Ishikawa (cell line): ENCODE data around the gene SMARCA4.

Experiments
- CEBPB ChIP-seq: IDR thresholded peaks from 2 replicates; pipeline ENCODE4 v1.6.1; 2012
- CREB1 ChIP-seq: IDR thresholded peaks from 2 replicates; pipeline ENCODE4 v1.6.1; 2012; ENCODE audit warnings: low read depth
- EGR1 ChIP-seq: IDR thresholded peaks from 2 replicates; pipeline ENCODE4 v1.6.1; 2012
- EP300 ChIP-seq: IDR thresholded peaks from 2 replicates; pipeline ENCODE4 v1.6.1; 2012; ENCODE audit warnings: borderline replicate concordance
- FOXM1 ChIP-seq: IDR thresholded peaks from 2 replicates; pipeline ENCODE4 v1.6.1; 2012; ENCODE audit warnings: low read depth, borderline replicate concordance
- MAX ChIP-seq: IDR thresholded peaks from 2 replicates; pipeline ENCODE4 v1.6.1; 2012
- NFIC ChIP-seq: IDR thresholded peaks from 2 replicates; pipeline ENCODE4 v1.6.1; 2012
- RAD21 ChIP-seq: IDR thresholded peaks from 2 replicates; pipeline ENCODE4 v1.6.1; 2012; ENCODE audit warnings: low read depth
- REST ChIP-seq: IDR thresholded peaks from 2 replicates; pipeline ENCODE4 v1.6.1; 2012; ENCODE audit warnings: low read depth, mild to moderate bottlenecking
- TAF1 ChIP-seq: IDR thresholded peaks from 2 replicates; pipeline ENCODE4 v1.6.1; 2012; ENCODE audit warnings: low read depth, mild to moderate bottlenecking
- TCF12 ChIP-seq: IDR thresholded peaks from 2 replicates; pipeline ENCODE4 v1.6.1; 2012; ENCODE audit warnings: low read depth
- TEAD4 ChIP-seq: IDR thresholded peaks from 2 replicates; pipeline ENCODE4 v1.6.1; 2012
- USF1 ChIP-seq: IDR thresholded peaks from 2 replicates; pipeline ENCODE4 v1.6.1; 2012
- YY1 ChIP-seq: IDR thresholded peaks from 2 replicates; pipeline ENCODE4 v1.6.1; 2012; ENCODE audit warnings: low read depth
- ZBTB7A ChIP-seq: IDR thresholded peaks from 2 replicates; pipeline ENCODE4 v1.6.1; 2012; ENCODE audit warnings: low read depth

SMARCA4 gene

GRCh38 chr19:11020423-11020822 lies 59.6 kb downstream of the SMARCA4 start:
- TF ChIP-seq TEAD4 (no peak), REST (no peak), RAD21 (no peak), NFIC (no peak), EP300 (no peak), TCF12 (no peak), FOXM1 (no peak), CEBPB (no peak), ZBTB7A (no peak), CREB1 (no peak), EGR1 (no peak), MAX (no peak), TAF1 (no peak), USF1 (no peak), YY1 (no peak)

- no peak for TF ChIP-seq RAD21
These were observed 60.3 kb downstream of the SMARCA4 start for GRCh38 chr19:11020982-11021759.

- TF ChIP-seq TAF1: no peak
- no peak for TF ChIP-seq FOXM1
- TF ChIP-seq RAD21: no peak
- no peak for TF ChIP-seq NFIC
- no peak for TF ChIP-seq CREB1
- TF ChIP-seq ZBTB7A: no peak
- no peak for TF ChIP-seq MAX
- no peak for TF ChIP-seq USF1
- TF ChIP-seq TCF12: no peak
- TF ChIP-seq TEAD4: no peak
- TF ChIP-seq CEBPB: no peak
- TF ChIP-seq EP300: no peak
- no peak for TF ChIP-seq REST
- TF ChIP-seq YY1: no peak
- TF ChIP-seq EGR1: no peak
These were observed 60.9 kb downstream of the SMARCA4 start for GRCh38 chr19:11021760-11022144.

GRCh38 chr19:11023016-11023415 lies 62.2 kb downstream of the SMARCA4 start:
- TF ChIP-seq EGR1 (no peak), MAX (no peak), USF1 (no peak), CREB1 (no peak), YY1 (no peak), TAF1 (no peak), EP300 (no peak)

- TF ChIP-seq TAF1 (no peak), CREB1 (no peak), FOXM1 (no peak), RAD21 (no peak), TEAD4 (no peak)
These were observed 62.9 kb downstream of the SMARCA4 start for GRCh38 chr19:11023710-11024109.

GRCh38 chr19:11024259-11024658 lies 63.4 kb downstream of the SMARCA4 start:
- no peak for TF ChIP-seq EP300
- no peak for TF ChIP-seq MAX
